CD4-positive, alpha-beta T cell (primary cell): ENCODE results near the gene DNMT3L. TPM values are rescaled to one million over a fixed set of nuclear protein-coding genes. Genes with fewer than 3 reads are reported as not detected.

Experiments used
- ATAC-seq: fragments of 200-7000 bp; cut with Tn5 transposase; one replicate; pipeline ENCODE4 v1.10.0; 2022; ENCODE audit warnings: mild to moderate bottlenecking; ENCODE audit not compliant: poor library complexity
- CTCF ChIA-PET: fragments of 350-600 bp; sonication (Branson Sonifier 250); formaldehyde crosslinking; loops from one replicate; lab custom pipeline; 2021; ENCODE audit warnings: antibody characterized with exemption, inconsistent platforms; lab: Charles Lee
- POLR2A ChIA-PET: fragments of 350-600 bp; sonication (Branson Sonifier 250); formaldehyde crosslinking; loops from one replicate; lab custom pipeline; 2021; ENCODE audit warnings: antibody characterized with exemption, inconsistent platforms; lab: Charles Lee
- DNase-seq, 14 experiments: peaks; one replicate each; pipeline ENCODE4 v3.0.0-alpha.2; 2013 to 2020; ENCODE audit warnings: mixed read lengths in 2 of 14
- H3K27ac ChIP-seq, 2 donors: one replicate each; pipeline versions ENCODE4 v1.5.1 to v1.7.0; 2013; ENCODE audit warnings: low read length in 2 of 2, low read depth in 1 of 2, mild to moderate bottlenecking in 1 of 2
- H3K27me3 ChIP-seq, 2 experiments: 1 replicate in 1 of 2; 2 replicates in 1 of 2; pipeline versions ENCODE4 v1.6.1 to v1.7.0; 2013; ENCODE audit warnings: low read length in 2 of 2, control low read depth in 1 of 2, mild to moderate bottlenecking in 1 of 2, moderate library complexity in 1 of 2; ENCODE audit not compliant: insufficient read depth in 2 of 2, control insufficient read depth in 1 of 2
- H3K36me3 ChIP-seq: one replicate; pipeline ENCODE4 v1.6.1; 2013; ENCODE audit warnings: low read length, control low read depth; ENCODE audit not compliant: insufficient read depth
- H3K4me1 ChIP-seq: one replicate; pipeline ENCODE4 v1.6.1; 2013; ENCODE audit warnings: low read length, control low read depth; ENCODE audit not compliant: insufficient read depth
- H3K4me3 ChIP-seq: one replicate; pipeline ENCODE4 v1.5.1; 2013; ENCODE audit warnings: mild to moderate bottlenecking, low read length, moderate library complexity
- H3K9me3 ChIP-seq, 2 experiments: 1 replicate in 1 of 2; 2 replicates in 1 of 2; pipeline versions ENCODE4 v1.6.1 to v1.7.0; 2013; ENCODE audit warnings: low read length in 2 of 2, mild to moderate bottlenecking in 2 of 2, control low read depth in 1 of 2, moderate library complexity in 1 of 2; ENCODE audit not compliant: control insufficient read depth in 1 of 2, insufficient read depth in 1 of 2
- H3K27ac Mint-ChIP-seq: one replicate; pipeline ENCODE4 v1.8.0; 2020; ENCODE audit warnings: mixed read lengths
- H3K27me3 Mint-ChIP-seq: one replicate; pipeline ENCODE4 v1.8.0; 2021; ENCODE audit warnings: mixed read lengths
- H3K36me3 Mint-ChIP-seq: one replicate; pipeline ENCODE4 v1.8.0; 2021; ENCODE audit warnings: low read depth, mixed read lengths
- H3K4me1 Mint-ChIP-seq: one replicate; pipeline ENCODE4 v1.8.0; 2021; ENCODE audit warnings: low read depth, mixed read lengths
- H3K4me3 Mint-ChIP-seq: one replicate; pipeline ENCODE4 v1.8.0; 2020; ENCODE audit warnings: mild to moderate bottlenecking, mixed read lengths
- H3K9me3 Mint-ChIP-seq: one replicate; pipeline ENCODE4 v1.8.0; 2020; ENCODE audit warnings: mixed read lengths
- intact Hi-C, 2 experiments: fragments of 100-400 bp; cut with DNase I in 1 of 2; cut with micrococcal nuclease in 1 of 2; formaldehyde crosslinking; loops; one replicate each; pipeline versions ENCODE4 v1.15.1 to v1.9.0; 2023 to 2025; cut with DNase I, micrococcal nuclease
- total RNA-seq, 174 experiments: library from RNA in 2 of 174; stranded (reverse) in 2 of 174; gene quantifications; one replicate each; pipeline ENCODE4 v1.2.3 and lab custom pipeline; 2021 to 2026
- TF ChIP-seq, protein P1 (sequence below): fragments of 200-600 bp; IDR thresholded peaks from one replicate; pipeline ENCODE4 v1.8.0; 2022; ENCODE audit warnings: antibody characterized with exemption, mild to moderate bottlenecking

Gene DNMT3L
- total RNA-seq, 2 experiments from 2014 or later = not detected

DNA sequence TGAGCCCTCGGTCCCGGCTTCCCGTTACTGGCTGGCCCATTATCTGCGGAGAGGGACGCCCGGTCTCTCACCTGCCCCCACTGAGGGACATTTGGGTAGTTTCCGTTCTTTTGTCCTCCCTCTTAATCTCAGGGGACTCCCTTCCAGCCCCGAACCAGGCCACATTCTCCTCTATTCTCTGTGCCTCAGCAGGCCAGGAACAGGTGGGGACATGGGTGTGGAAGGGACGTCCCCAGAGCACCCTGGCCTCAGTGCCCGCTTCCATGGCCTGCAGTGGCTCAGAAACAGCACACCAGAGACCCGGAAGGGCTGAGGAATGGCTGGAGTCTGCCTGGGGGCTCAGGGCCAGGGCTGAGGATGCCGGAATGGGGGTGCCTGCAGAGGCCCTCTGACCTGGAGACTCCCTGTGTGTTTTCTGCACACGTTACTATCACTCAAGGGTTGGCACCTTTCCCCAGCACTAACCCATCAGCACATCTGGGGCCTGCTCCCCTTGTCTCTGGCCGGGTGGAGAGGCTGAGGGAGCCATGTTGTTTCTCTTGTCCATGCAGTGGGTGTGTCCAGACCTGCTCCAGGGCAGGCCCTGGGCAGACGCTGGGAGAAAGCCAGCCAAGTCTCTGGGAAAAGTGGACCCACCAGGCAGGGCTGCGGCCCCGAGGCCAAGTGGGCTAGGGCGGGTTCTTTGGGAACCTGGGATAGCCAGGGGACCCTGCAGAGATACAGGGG lies 10.0 kb upstream of the DNMT3L start:
- ATAC-seq (no peak), DNase-seq (no peak)
- no peaks in the 10 kb centered on the region for H3K9me3 ChIP-seq
- POLR2A ChIA-PET = no interaction called here
- CTCF ChIA-PET = no interaction called here
- no peaks in the 10 kb centered on the region for H3K4me1 Mint-ChIP-seq
- no peak overlapping the region for H3K4me3 Mint-ChIP-seq
- TF ChIP-seq, protein P1, sequence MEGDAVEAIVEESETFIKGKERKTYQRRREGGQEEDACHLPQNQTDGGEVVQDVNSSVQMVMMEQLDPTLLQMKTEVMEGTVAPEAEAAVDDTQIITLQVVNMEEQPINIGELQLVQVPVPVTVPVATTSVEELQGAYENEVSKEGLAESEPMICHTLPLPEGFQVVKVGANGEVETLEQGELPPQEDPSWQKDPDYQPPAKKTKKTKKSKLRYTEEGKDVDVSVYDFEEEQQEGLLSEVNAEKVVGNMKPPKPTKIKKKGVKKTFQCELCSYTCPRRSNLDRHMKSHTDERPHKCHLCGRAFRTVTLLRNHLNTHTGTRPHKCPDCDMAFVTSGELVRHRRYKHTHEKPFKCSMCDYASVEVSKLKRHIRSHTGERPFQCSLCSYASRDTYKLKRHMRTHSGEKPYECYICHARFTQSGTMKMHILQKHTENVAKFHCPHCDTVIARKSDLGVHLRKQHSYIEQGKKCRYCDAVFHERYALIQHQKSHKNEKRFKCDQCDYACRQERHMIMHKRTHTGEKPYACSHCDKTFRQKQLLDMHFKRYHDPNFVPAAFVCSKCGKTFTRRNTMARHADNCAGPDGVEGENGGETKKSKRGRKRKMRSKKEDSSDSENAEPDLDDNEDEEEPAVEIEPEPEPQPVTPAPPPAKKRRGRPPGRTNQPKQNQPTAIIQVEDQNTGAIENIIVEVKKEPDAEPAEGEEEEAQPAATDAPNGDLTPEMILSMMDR = no peak
- H3K36me3 ChIP-seq = no peaks in the 10 kb centered on the region
- intact Hi-C loops = no loop called here
- no peaks in the 10 kb centered on the region for H3K36me3 Mint-ChIP-seq
- no peak overlapping the region for H3K4me3 ChIP-seq
- H3K27ac ChIP-seq = no peak overlapping the region
- H3K4me1 ChIP-seq = no peaks in the 10 kb centered on the region
- H3K27me3 ChIP-seq = no peaks in the 10 kb centered on the region
- no peaks in the 10 kb centered on the region for H3K27me3 Mint-ChIP-seq
- H3K9me3 Mint-ChIP-seq = no peaks in the 10 kb centered on the region
- no peak overlapping the region for H3K27ac Mint-ChIP-seq

- intact Hi-C loops = no loop called here
- POLR2A ChIA-PET = no interaction called here
- Histone ChIP-seq H3K36me3 (no peaks in the 10 kb centered on the region), H3K9me3 (no peaks in the 10 kb centered on the region), H3K27me3 (no peaks in the 10 kb centered on the region), H3K4me3 (no peak overlapping the region), H3K27ac (no peak overlapping the region), H3K4me1 (no peaks in the 10 kb centered on the region)
- DNase-seq (no peak), ATAC-seq (no peak)
- CTCF ChIA-PET = no interaction called here
- H3K4me1 Mint-ChIP-seq = no peaks in the 10 kb centered on the region
- no peaks in the 10 kb centered on the region for H3K36me3 Mint-ChIP-seq
- H3K27ac Mint-ChIP-seq = no peak overlapping the region
- TF ChIP-seq, protein P1 = no peak
- no peak overlapping the region for H3K4me3 Mint-ChIP-seq
- H3K9me3 Mint-ChIP-seq = no peaks in the 10 kb centered on the region
- no peaks in the 10 kb centered on the region for H3K27me3 Mint-ChIP-seq
These were observed 7.4 kb upstream of the DNMT3L start for GRCh38 chr21:44269090-44269489.

DNA sequence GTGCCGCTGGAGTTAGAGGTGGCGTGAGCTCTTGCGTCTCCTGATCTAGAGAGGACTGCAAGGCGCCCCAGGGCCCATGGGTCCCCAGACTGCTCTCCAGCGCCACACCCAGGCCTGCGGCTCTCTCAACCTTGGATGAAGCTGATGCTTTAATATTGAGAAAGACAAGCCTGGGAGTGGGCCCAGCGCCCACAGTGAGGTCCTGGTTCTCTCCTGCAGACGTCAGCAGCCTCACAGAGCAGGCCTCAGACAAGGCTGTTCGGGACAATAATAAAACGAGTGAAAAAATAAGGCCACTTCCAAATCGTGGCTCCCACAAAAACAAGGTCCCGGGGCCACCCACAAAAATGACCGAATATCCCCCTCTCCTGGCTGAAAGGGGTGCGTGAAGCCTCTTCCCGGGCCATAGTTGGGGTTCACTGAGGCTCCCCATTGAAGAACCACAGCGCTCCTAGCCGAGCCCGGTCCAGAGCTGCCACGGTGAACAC lies 6.0 kb upstream of the DNMT3L start:
- Mint-ChIP-seq H3K27me3 (no peaks in the 10 kb centered on the region), H3K4me1 (no peaks in the 10 kb centered on the region), H3K27ac (no peak overlapping the region), H3K9me3 (no peaks in the 10 kb centered on the region), H3K4me3 (no peak overlapping the region), H3K36me3 (no peaks in the 10 kb centered on the region)
- Histone ChIP-seq H3K4me1 (no peaks in the 10 kb centered on the region), H3K27me3 (no peaks in the 10 kb centered on the region), H3K27ac (no peak overlapping the region), H3K4me3 (no peak overlapping the region), H3K36me3 (no peaks in the 10 kb centered on the region), H3K9me3 (no peaks in the 10 kb centered on the region)
- no peak for ATAC-seq
- ChIA-PET POLR2A (no interaction called here), CTCF (interaction anchor here (0.6 to 1.9 kb wide), 3 partner anchors 11 to 479 kb away, joined by 3 to 5 read pairs (median 3); no protein-coding TSS in a partner anchor)
- TF ChIP-seq, protein P1 = peak; percentile 41
- peak in 10 of 14 experiments; percentile 10 to 53 (median 27) for DNase-seq
- intact Hi-C loops = no loop called here
